HUES6 (cell line): ENCODE results near the gene BZW2.

Experiments
- H3K27ac ChIP-seq: 2 replicates; pipeline ENCODE4 v1.7.0; 2013; ENCODE audit warnings: low read depth, mild to moderate bottlenecking, low read length, inconsistent platforms
- H3K27me3 ChIP-seq: 2 replicates; pipeline ENCODE4 v1.6.1; 2013; ENCODE audit warnings: low read length; ENCODE audit not compliant: control insufficient read depth, insufficient read depth
- H3K36me3 ChIP-seq: 2 replicates; pipeline ENCODE4 v1.6.1; 2013; ENCODE audit warnings: low read length; ENCODE audit not compliant: control insufficient read depth, insufficient read depth
- H3K4me1 ChIP-seq: 2 replicates; pipeline ENCODE4 v1.6.1; 2013; ENCODE audit warnings: low read length; ENCODE audit not compliant: control insufficient read depth, insufficient read depth
- H3K4me3 ChIP-seq: 2 replicates; pipeline ENCODE4 v1.5.1; 2013; ENCODE audit warnings: low read depth, low read length
- H3K9ac ChIP-seq: one replicate; pipeline ENCODE4 v1.6.1; 2013; ENCODE audit warnings: mild to moderate bottlenecking, low read length
- H3K9me3 ChIP-seq: 2 replicates; pipeline ENCODE4 v1.6.1; 2013; ENCODE audit warnings: low read depth, low read length; ENCODE audit not compliant: control insufficient read depth, insufficient read depth

Gene BZW2

GRCh38 chr7:16645593-16646471 is at the start of gene BZW2, which contains the start of gene ANKMY2:
Gene BZW2, plus strand, starts transcription at chr7:16646181. Its CDS starts 19,263 bp downstream, at chr7:16665444.
Gene ANKMY2, minus strand, starts transcription at chr7:16645754. Its CDS starts 181 bp downstream, at chr7:16645573.
- Histone ChIP-seq H3K9ac (peak within 1 kb of the TSS; percentile 97), H3K27me3 (peaks cover 8% of the 10 kb centered on the region; the same call in 1 of the 2 replicates), H3K4me1 (peaks cover 25% of the 10 kb centered on the region), H3K9me3 (no peaks in the 10 kb centered on the region), H3K4me3 (peak within 1 kb of the TSS; percentile 98), H3K36me3 (no peaks in the 10 kb centered on the region), H3K27ac (peak within 1 kb of the TSS; percentile 98)

- H3K4me1 ChIP-seq = peaks cover 10% of the 10 kb centered on the region
- no peaks in the 10 kb centered on the region for H3K27me3 ChIP-seq
- no peak overlapping the region for H3K4me3 ChIP-seq
- no peaks in the 10 kb centered on the region for H3K9me3 ChIP-seq
- H3K36me3 ChIP-seq = peaks cover 7% of the 10 kb centered on the region
- H3K27ac ChIP-seq = no peak overlapping the region
- H3K9ac ChIP-seq = no peak overlapping the region
These were observed 48.0 kb upstream of the BZW2 start for GRCh38 chr7:16598015-16598414.

GRCh38 chr7:16599860-16600259 is 46.1 kb upstream of the BZW2 start:
- peaks cover 15% of the 10 kb centered on the region for H3K36me3 ChIP-seq
- no peaks in the 10 kb centered on the region for H3K9me3 ChIP-seq
- H3K9ac ChIP-seq = no peak overlapping the region
- H3K27me3 ChIP-seq = no peaks in the 10 kb centered on the region
- no peak overlapping the region for H3K27ac ChIP-seq
- H3K4me3 ChIP-seq = no peak overlapping the region
- peaks cover 10% of the 10 kb centered on the region for H3K4me1 ChIP-seq

- H3K4me3 ChIP-seq = no peak overlapping the region
- no peak overlapping the region for H3K9ac ChIP-seq
- no peaks in the 10 kb centered on the region for H3K4me1 ChIP-seq
- H3K27ac ChIP-seq = no peak overlapping the region
- H3K27me3 ChIP-seq = no peaks in the 10 kb centered on the region
- peaks cover 15% of the 10 kb centered on the region for H3K36me3 ChIP-seq
- H3K9me3 ChIP-seq = no peaks in the 10 kb centered on the region
These were observed 42.3 kb upstream of the BZW2 start for GRCh38 chr7:16603633-16604032.

GRCh38 chr7:16604054-16604453 is 41.9 kb upstream of the BZW2 start:
- H3K4me1 ChIP-seq = no peaks in the 10 kb centered on the region
- no peak overlapping the region for H3K4me3 ChIP-seq
- H3K9ac ChIP-seq = no peak overlapping the region
- H3K36me3 ChIP-seq = peaks cover 15% of the 10 kb centered on the region
- H3K27me3 ChIP-seq = no peaks in the 10 kb centered on the region
- H3K27ac ChIP-seq = no peak overlapping the region
- no peaks in the 10 kb centered on the region for H3K9me3 ChIP-seq

GRCh38 chr7:16606704-16607103 is 39.3 kb upstream of the BZW2 start:
- no peaks in the 10 kb centered on the region for H3K4me1 ChIP-seq
- H3K9me3 ChIP-seq = no peaks in the 10 kb centered on the region
- no peak overlapping the region for H3K27ac ChIP-seq
- no peak overlapping the region for H3K4me3 ChIP-seq
- H3K36me3 ChIP-seq = peaks cover 12% of the 10 kb centered on the region
- no peak overlapping the region for H3K9ac ChIP-seq
- H3K27me3 ChIP-seq = no peaks in the 10 kb centered on the region

GRCh38 chr7:16609842-16610450 is 36.0 kb upstream of the BZW2 start:
- no peak overlapping the region for H3K27ac ChIP-seq
- H3K36me3 ChIP-seq = no peaks in the 10 kb centered on the region; the same call in none of the 2 replicates
- H3K4me3 ChIP-seq = no peak overlapping the region
- H3K9ac ChIP-seq = no peak overlapping the region
- no peaks in the 10 kb centered on the region for H3K9me3 ChIP-seq
- no peaks in the 10 kb centered on the region for H3K27me3 ChIP-seq
- H3K4me1 ChIP-seq = no peaks in the 10 kb centered on the region

- Histone ChIP-seq H3K4me1 (peaks cover 10% of the 10 kb centered on the region), H3K36me3 (no peaks in the 10 kb centered on the region; the same call in none of the 2 replicates), H3K27ac (no peak overlapping the region), H3K9ac (no peak overlapping the region), H3K9me3 (no peaks in the 10 kb centered on the region), H3K4me3 (no peak overlapping the region), H3K27me3 (no peaks in the 10 kb centered on the region)
These were observed 34.3 kb upstream of the BZW2 start for GRCh38 chr7:16611711-16612110.

GRCh38 chr7:16615228-16615627 is 30.8 kb upstream of the BZW2 start:
- Histone ChIP-seq H3K4me3 (no peak overlapping the region), H3K36me3 (no peaks in the 10 kb centered on the region), H3K27me3 (no peaks in the 10 kb centered on the region), H3K9me3 (no peaks in the 10 kb centered on the region), H3K4me1 (peaks cover 11% of the 10 kb centered on the region), H3K9ac (no peak overlapping the region), H3K27ac (no peak overlapping the region)

- no peak overlapping the region for H3K27ac ChIP-seq
- no peak overlapping the region for H3K9ac ChIP-seq
- H3K4me3 ChIP-seq = no peak overlapping the region
- peaks cover 2% of the 10 kb centered on the region; the same call in 1 of the 2 replicates for H3K36me3 ChIP-seq
- no peaks in the 10 kb centered on the region for H3K27me3 ChIP-seq
- no peaks in the 10 kb centered on the region for H3K9me3 ChIP-seq
- peaks cover 11% of the 10 kb centered on the region for H3K4me1 ChIP-seq
These were observed 29.9 kb upstream of the BZW2 start for GRCh38 chr7:16616122-16616521.

GRCh38 chr7:16616542-16616941 is 29.4 kb upstream of the BZW2 start:
- H3K27me3 ChIP-seq = no peaks in the 10 kb centered on the region
- no peak overlapping the region for H3K4me3 ChIP-seq
- no peak overlapping the region for H3K27ac ChIP-seq
- peaks cover 11% of the 10 kb centered on the region for H3K4me1 ChIP-seq
- no peak overlapping the region for H3K9ac ChIP-seq
- no peaks in the 10 kb centered on the region for H3K9me3 ChIP-seq
- H3K36me3 ChIP-seq = peaks cover 5% of the 10 kb centered on the region; the same call in 1 of the 2 replicates
